Natural killer cell (primary cell): ENCODE results near the gene ANKLE2. TPM values are rescaled to one million over a fixed set of nuclear protein-coding genes. Genes with fewer than 3 reads are reported as not detected.

Source experiments
- ATAC-seq, 3 donors: fragments of 150-1000 bp in 2 of 3; fragments of 200-7000 bp in 1 of 3; cut with Tn5 transposase; 1 replicate in 1 of 3; 2 replicates in 2 of 3; pipeline ENCODE4 v1.10.0; 2021; ENCODE audit warnings: mild to moderate bottlenecking in 2 of 3, moderate library complexity in 2 of 3
- DNase-seq, 2 donors: peaks; one replicate each; pipeline versions ENCODE4 v3.0.0 to v3.0.0-alpha.2; 2013 to 2021; ENCODE audit warnings: mixed read lengths in 1 of 2
- H3K27ac ChIP-seq: one replicate; pipeline ENCODE4 v1.5.1; 2013; ENCODE audit warnings: mild to moderate bottlenecking, low read length
- H3K27me3 ChIP-seq: one replicate; pipeline ENCODE4 v1.6.1; 2013; ENCODE audit warnings: low read length; ENCODE audit not compliant: control insufficient read depth, insufficient read depth
- H3K36me3 ChIP-seq: one replicate; pipeline ENCODE4 v1.6.1; 2013; ENCODE audit warnings: low read length; ENCODE audit not compliant: control insufficient read depth, insufficient read depth
- H3K4me1 ChIP-seq: one replicate; pipeline ENCODE4 v1.6.1; 2013; ENCODE audit warnings: low read length; ENCODE audit not compliant: control insufficient read depth, insufficient read depth
- H3K4me3 ChIP-seq: one replicate; pipeline ENCODE4 v1.5.1; 2013; ENCODE audit warnings: low read length
- H3K9me3 ChIP-seq: one replicate; pipeline ENCODE4 v1.6.1; 2013; ENCODE audit warnings: low read length; ENCODE audit not compliant: control insufficient read depth, insufficient read depth
- H3K27ac Mint-ChIP-seq, 2 donors: one replicate each; pipeline ENCODE4 v1.8.0; 2022; ENCODE audit warnings: mild to moderate bottlenecking in 2 of 2, mixed read lengths in 2 of 2, moderate library complexity in 1 of 2
- H3K27me3 Mint-ChIP-seq, 2 donors: one replicate each; pipeline ENCODE4 v1.8.0; 2022; ENCODE audit warnings: low read depth in 2 of 2, mixed read lengths in 2 of 2
- H3K36me3 Mint-ChIP-seq: one replicate; pipeline ENCODE4 v1.8.0; 2022; ENCODE audit warnings: mixed read lengths
- H3K4me1 Mint-ChIP-seq, 2 donors: one replicate each; pipeline ENCODE4 v1.8.0; 2022; ENCODE audit warnings: mixed read lengths in 2 of 2
- H3K4me3 Mint-ChIP-seq: one replicate; pipeline ENCODE4 v1.8.0; 2022; ENCODE audit warnings: mild to moderate bottlenecking, moderate library complexity, mixed read lengths
- H3K9me3 Mint-ChIP-seq, 2 donors: one replicate each; pipeline ENCODE4 v1.8.0; 2022; ENCODE audit warnings: mixed read lengths in 2 of 2
- WGBS: methylation state at CpG from one replicate; pipeline ENCODE4 v1.1.7; 2013; ENCODE audit warnings: missing lambda C conversion rate; ENCODE audit not compliant: insufficient coverage; 5-methylcytosine and 5-hydroxymethylcytosine counted together
- intact Hi-C: fragments of 100-400 bp; cut with micrococcal nuclease; formaldehyde crosslinking; loops from one replicate; pipeline ENCODE4 v1.14.2; 2022
- total RNA-seq, 4 donors: library from RNA; stranded (reverse); fragments of 120-200 nt in 1 of 4; gene quantifications; one replicate each; pipeline versions ENCODE4 v1.2.3 to v1.2.4, GENCODE V29; 2013 to 2022
- TF ChIP-seq, protein P1 (sequence below): fragments of 200-600 bp; IDR thresholded peaks from one replicate; pipeline ENCODE4 v1.8.0; 2022; ENCODE audit warnings: antibody characterized with exemption

ANKLE2 gene
- total RNA-seq, 3 donors from 2014 or later (not counting 1 experiment from before 2014, with no cell fraction given): 67.3 to 86.4 (median 84.6) TPM

DNA sequence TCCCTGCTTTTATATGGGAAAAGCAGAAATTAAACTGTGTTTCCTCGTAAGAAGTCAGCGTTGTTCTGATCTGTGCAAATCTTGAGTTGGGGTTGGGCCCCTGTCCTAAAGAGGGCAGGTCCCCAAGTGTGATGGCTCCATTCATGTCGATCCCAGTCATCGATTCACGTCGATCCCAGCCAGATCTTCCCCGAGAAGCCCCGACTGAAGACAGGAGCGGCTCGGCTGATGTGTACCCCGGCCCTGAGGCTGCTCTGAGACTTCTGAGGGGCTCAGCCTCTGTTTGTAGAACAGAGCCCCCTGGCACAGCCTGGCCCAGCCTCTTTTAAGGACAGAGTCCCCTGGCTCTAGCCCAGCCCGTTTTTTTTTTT lies 41.7 kb downstream of the ANKLE2 start:
- Mint-ChIP-seq H3K4me1 (no peaks in the 10 kb centered on the region), H3K9me3 (no peaks in the 10 kb centered on the region), H3K27ac (no peak overlapping the region), H3K27me3 (no peaks in the 10 kb centered on the region), H3K36me3 (no peaks in the 10 kb centered on the region), H3K4me3 (no peak overlapping the region)
- H3K4me3 ChIP-seq: no peak overlapping the region
- intact Hi-C loops: no loop called here
- H3K36me3 ChIP-seq: peaks cover 64% of the 10 kb centered on the region
- no peaks in the 10 kb centered on the region for H3K9me3 ChIP-seq
- no peak overlapping the region for H3K27ac ChIP-seq
- DNase-seq (no peak), ATAC-seq (no peak)
- no peaks in the 10 kb centered on the region for H3K27me3 ChIP-seq
- TF ChIP-seq, protein P1, sequence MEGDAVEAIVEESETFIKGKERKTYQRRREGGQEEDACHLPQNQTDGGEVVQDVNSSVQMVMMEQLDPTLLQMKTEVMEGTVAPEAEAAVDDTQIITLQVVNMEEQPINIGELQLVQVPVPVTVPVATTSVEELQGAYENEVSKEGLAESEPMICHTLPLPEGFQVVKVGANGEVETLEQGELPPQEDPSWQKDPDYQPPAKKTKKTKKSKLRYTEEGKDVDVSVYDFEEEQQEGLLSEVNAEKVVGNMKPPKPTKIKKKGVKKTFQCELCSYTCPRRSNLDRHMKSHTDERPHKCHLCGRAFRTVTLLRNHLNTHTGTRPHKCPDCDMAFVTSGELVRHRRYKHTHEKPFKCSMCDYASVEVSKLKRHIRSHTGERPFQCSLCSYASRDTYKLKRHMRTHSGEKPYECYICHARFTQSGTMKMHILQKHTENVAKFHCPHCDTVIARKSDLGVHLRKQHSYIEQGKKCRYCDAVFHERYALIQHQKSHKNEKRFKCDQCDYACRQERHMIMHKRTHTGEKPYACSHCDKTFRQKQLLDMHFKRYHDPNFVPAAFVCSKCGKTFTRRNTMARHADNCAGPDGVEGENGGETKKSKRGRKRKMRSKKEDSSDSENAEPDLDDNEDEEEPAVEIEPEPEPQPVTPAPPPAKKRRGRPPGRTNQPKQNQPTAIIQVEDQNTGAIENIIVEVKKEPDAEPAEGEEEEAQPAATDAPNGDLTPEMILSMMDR: no peak
- 95% methylated on average over 12 of the region's 12 CpGs for WGBS
- H3K4me1 ChIP-seq: no peaks in the 10 kb centered on the region

- H3K27ac ChIP-seq: no peak overlapping the region
- H3K9me3 ChIP-seq: no peaks in the 10 kb centered on the region
- H3K4me3 ChIP-seq: no peak overlapping the region
- H3K27me3 ChIP-seq: no peaks in the 10 kb centered on the region
- ATAC-seq (no peak), DNase-seq (no peak)
- Mint-ChIP-seq H3K4me1 (no peaks in the 10 kb centered on the region), H3K27ac (no peak overlapping the region), H3K27me3 (no peaks in the 10 kb centered on the region), H3K9me3 (no peaks in the 10 kb centered on the region), H3K4me3 (no peak overlapping the region), H3K36me3 (no peaks in the 10 kb centered on the region)
- TF ChIP-seq, protein P1: no peak
- no peaks in the 10 kb centered on the region for H3K4me1 ChIP-seq
- intact Hi-C loops: no loop called here
- WGBS: 95% methylated on average over 31 of the region's 31 CpGs
- peaks cover 60% of the 10 kb centered on the region for H3K36me3 ChIP-seq
Measured at GRCh38 chr12:132719141-132719953, 42.3 kb downstream of the ANKLE2 start.

GRCh38 chr12:132718644-132719043 lies 43.0 kb downstream of the ANKLE2 start:
- H3K27me3 Mint-ChIP-seq: no peaks in the 10 kb centered on the region
- H3K27ac ChIP-seq: no peak overlapping the region
- DNase-seq (no peak), ATAC-seq (no peak)
- intact Hi-C loops: no loop called here
- no peaks in the 10 kb centered on the region for H3K4me1 Mint-ChIP-seq
- 94% methylated on average over 21 of the region's 21 CpGs for WGBS
- no peaks in the 10 kb centered on the region for H3K27me3 ChIP-seq
- no peak overlapping the region for H3K27ac Mint-ChIP-seq
- H3K4me3 Mint-ChIP-seq: no peak overlapping the region
- H3K9me3 Mint-ChIP-seq: no peaks in the 10 kb centered on the region
- H3K4me1 ChIP-seq: no peaks in the 10 kb centered on the region
- no peaks in the 10 kb centered on the region for H3K9me3 ChIP-seq
- TF ChIP-seq, protein P1: no peak
- no peak overlapping the region for H3K4me3 ChIP-seq
- peaks cover 54% of the 10 kb centered on the region for H3K36me3 ChIP-seq
- H3K36me3 Mint-ChIP-seq: no peaks in the 10 kb centered on the region
